Measurements from ENCODE around the gene GNPNAT1. TPM values are rescaled to one million over a fixed set of nuclear protein-coding genes. Genes with fewer than 3 reads are reported as not detected.

The GNPNAT1 gene
- total and polyA plus RNA-seq, 3 donors from 2014 or later = 18.7 to 37.6 (median 19.9) TPM

GRCh38 chr14:52835122-52835903 is 43.9 kb upstream of the GNPNAT1 start:
- intact Hi-C loops (cut with DNase I; ENCODE audit: low total_unique reads) = no loop called here
- TF ChIP-seq POLR2A (IDR thresholded peaks at IDR 0.05) (no peak), CTCF (IDR thresholded peaks at IDR 0.05) (no peak)
- Histone ChIP-seq H3K27ac (no peak overlapping the region), H3K4me1 (no peaks in the 10 kb centered on the region), H3K36me3 (ENCODE audit: low read depth, missing control alignments) (no peaks in the 10 kb centered on the region), H3K4me3 (no peak overlapping the region), H3K9me3 (no peaks in the 10 kb centered on the region), H3K27me3 (no peaks in the 10 kb centered on the region)
- WGBS, 2 donors = 74 to 78% methylated on average over 9 to 12 of the region's 12 CpGs
- no peak for DNase-seq

GRCh38 chr14:52834440-52834842 is 43.0 kb upstream of the GNPNAT1 start:
- DNase-seq = no peak
- intact Hi-C loops (cut with DNase I; ENCODE audit: low total_unique reads) = no loop called here
- 54% methylated on average over 1 of the region's 1 CpG for WGBS, 2 donors
- TF ChIP-seq CTCF (IDR thresholded peaks at IDR 0.05) (no peak), POLR2A (IDR thresholded peaks at IDR 0.05) (no peak)
- H3K27me3 ChIP-seq = no peaks in the 10 kb centered on the region
- H3K9me3 ChIP-seq = no peaks in the 10 kb centered on the region
- no peak overlapping the region for H3K4me3 ChIP-seq
- no peaks in the 10 kb centered on the region for H3K4me1 ChIP-seq
- no peak overlapping the region for H3K27ac ChIP-seq
- H3K36me3 ChIP-seq (ENCODE audit: low read depth, missing control alignments) = no peaks in the 10 kb centered on the region

GRCh38 chr14:52833891-52834290 is 42.5 kb upstream of the GNPNAT1 start:
- DNase-seq = no peak
- Histone ChIP-seq H3K27ac (no peak overlapping the region), H3K4me3 (no peak overlapping the region), H3K4me1 (no peaks in the 10 kb centered on the region), H3K27me3 (no peaks in the 10 kb centered on the region), H3K9me3 (no peaks in the 10 kb centered on the region), H3K36me3 (ENCODE audit: low read depth, missing control alignments) (no peaks in the 10 kb centered on the region)
- 70 to 78% methylated on average over 5 of the region's 5 CpGs for WGBS, 2 donors
- intact Hi-C loops (cut with DNase I; ENCODE audit: low total_unique reads) = no loop called here
- no peak for TF ChIP-seq POLR2A (IDR thresholded peaks at IDR 0.05)
- no peak for TF ChIP-seq CTCF (IDR thresholded peaks at IDR 0.05)

GRCh38 chr14:52829527-52830185 is 38.2 kb upstream of the GNPNAT1 start:
- TF ChIP-seq POLR2A (IDR thresholded peaks at IDR 0.05) (no peak), CTCF (IDR thresholded peaks at IDR 0.05) (no peak)
- Histone ChIP-seq H3K4me3 (no peak overlapping the region), H3K4me1 (no peaks in the 10 kb centered on the region), H3K27me3 (no peaks in the 10 kb centered on the region), H3K36me3 (ENCODE audit: low read depth, missing control alignments) (no peaks in the 10 kb centered on the region), H3K9me3 (no peaks in the 10 kb centered on the region), H3K27ac (no peak overlapping the region)
- DNase-seq = no peak
- intact Hi-C loops (cut with DNase I; ENCODE audit: low total_unique reads) = no loop called here
- WGBS, 2 donors = 84% methylated on average over 7 of the region's 7 CpGs
